Erythroblast (primary cell): ENCODE measurements around the gene PDZD8.

ENCODE experiments used
- GATA1 ChIP-seq: IDR thresholded peaks from 2 replicates; pipeline ENCODE4 v1.6.1; 2011; ENCODE audit warnings: low read depth, mild to moderate bottlenecking, control low read depth, low read length, moderate library complexity
- POLR2A ChIP-seq: IDR thresholded peaks from 2 replicates; pipeline ENCODE4 v1.6.1; 2011; ENCODE audit warnings: mild to moderate bottlenecking, low read length

DNA sequence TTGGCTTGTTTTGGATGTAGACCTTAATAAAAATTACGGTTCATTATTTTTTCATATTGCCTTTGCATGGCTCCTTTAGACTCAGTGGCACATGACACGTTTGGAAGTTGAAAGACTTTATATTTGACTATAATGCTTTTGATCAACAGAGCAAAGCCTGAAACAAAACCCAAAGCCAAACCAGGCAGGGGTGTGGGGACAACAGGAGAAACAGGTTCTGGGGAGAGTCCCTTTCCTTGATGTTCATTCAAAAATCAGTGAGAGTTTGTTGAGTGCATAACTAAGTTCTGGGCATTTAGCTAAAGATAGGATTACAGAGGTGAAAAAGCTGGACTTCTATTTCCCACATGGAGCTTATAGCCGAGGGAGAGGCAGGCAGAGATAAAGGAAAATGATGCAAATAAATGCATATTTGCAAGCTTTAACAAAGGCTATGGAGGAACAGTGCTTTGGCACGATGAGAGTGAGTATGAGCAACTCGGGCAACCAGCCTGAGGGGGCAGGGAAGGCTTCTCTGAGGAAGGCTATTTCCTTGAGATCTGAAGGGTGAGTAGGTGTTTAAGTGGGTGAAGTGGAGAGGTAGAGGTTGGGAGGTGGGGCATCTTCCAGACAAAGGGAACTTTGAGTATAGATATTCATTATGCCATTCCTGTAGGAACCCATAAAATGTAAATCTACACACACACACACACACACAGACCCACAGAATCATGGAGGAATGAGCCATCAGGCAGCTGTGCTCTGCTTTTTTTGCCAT is 34.5 kb upstream of the PDZD8 start:
- TF ChIP-seq POLR2A, result no peak
- TF ChIP-seq GATA1, result no peak
